DOHH2 (cell line): ENCODE results near the gene NUAK2.

Source experiments
- EZH2phosphoT487 ChIP-seq: fragments of 200-600 bp; sonication (generic); IDR thresholded peaks from 2 replicates; pipeline ENCODE4 v1.6.1; 2017; ENCODE audit warnings: borderline replicate concordance, mild to moderate bottlenecking, antibody characterized with exemption, low read length, moderate library complexity, mixed read lengths
- TF ChIP-seq, protein P1 (sequence below): fragments of 200-600 bp; sonication (generic); IDR thresholded peaks from one replicate; pipeline ENCODE4 v1.5.1; 2014; ENCODE audit warnings: antibody characterized with exemption, mild to moderate bottlenecking, low read depth, low read length; ENCODE audit not compliant: poor library complexity, severe bottlenecking

DNA sequence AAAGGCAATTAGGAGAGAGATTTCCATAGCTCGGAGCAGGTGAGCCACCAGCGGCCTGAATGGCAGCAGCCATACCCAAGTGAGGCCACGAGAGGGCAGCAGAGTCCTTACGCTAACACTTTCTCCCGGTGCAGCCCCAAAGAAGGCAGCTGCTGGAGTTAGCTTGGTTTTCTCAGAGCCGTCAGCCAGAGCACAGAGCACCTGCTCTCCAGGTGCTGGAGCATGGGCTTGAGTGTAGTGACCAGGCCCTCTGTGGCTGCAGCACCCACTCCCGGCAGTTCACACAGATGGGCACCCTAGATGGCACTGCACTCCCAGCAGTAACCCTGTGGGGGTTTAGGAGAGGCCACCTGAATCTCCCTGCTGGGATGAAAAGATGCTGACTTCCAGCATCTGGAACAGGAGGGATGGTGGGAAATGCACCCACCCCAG is 48.0 kb downstream of the NUAK2 start:
- TF ChIP-seq, protein P1, sequence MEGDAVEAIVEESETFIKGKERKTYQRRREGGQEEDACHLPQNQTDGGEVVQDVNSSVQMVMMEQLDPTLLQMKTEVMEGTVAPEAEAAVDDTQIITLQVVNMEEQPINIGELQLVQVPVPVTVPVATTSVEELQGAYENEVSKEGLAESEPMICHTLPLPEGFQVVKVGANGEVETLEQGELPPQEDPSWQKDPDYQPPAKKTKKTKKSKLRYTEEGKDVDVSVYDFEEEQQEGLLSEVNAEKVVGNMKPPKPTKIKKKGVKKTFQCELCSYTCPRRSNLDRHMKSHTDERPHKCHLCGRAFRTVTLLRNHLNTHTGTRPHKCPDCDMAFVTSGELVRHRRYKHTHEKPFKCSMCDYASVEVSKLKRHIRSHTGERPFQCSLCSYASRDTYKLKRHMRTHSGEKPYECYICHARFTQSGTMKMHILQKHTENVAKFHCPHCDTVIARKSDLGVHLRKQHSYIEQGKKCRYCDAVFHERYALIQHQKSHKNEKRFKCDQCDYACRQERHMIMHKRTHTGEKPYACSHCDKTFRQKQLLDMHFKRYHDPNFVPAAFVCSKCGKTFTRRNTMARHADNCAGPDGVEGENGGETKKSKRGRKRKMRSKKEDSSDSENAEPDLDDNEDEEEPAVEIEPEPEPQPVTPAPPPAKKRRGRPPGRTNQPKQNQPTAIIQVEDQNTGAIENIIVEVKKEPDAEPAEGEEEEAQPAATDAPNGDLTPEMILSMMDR: peak; percentile 94
- TF ChIP-seq EZH2phosphoT487: no peak
